ENCODE results near the gene RPS6KA3.

RPS6KA3 gene

GRCh38 chrX:20244931-20245330 is 21.8 kb downstream of the RPS6KA3 start:
- Mint-ChIP-seq H3K4me1 (peaks cover 42% of the 10 kb centered on the region), H3K27ac (no peak overlapping the region), H3K27me3 (no peaks in the 10 kb centered on the region), H3K9me3 (no peaks in the 10 kb centered on the region), H3K4me3 (no peak overlapping the region), H3K36me3 (peaks cover 5% of the 10 kb centered on the region)

- Mint-ChIP-seq H3K27ac (no peak overlapping the region), H3K36me3 (peaks cover 18% of the 10 kb centered on the region), H3K4me1 (peaks cover 49% of the 10 kb centered on the region), H3K9me3 (no peaks in the 10 kb centered on the region), H3K4me3 (no peak overlapping the region), H3K27me3 (no peaks in the 10 kb centered on the region)
Measured at GRCh38 chrX:20240201-20240600, 26.5 kb downstream of the RPS6KA3 start.

GRCh38 chrX:20237864-20238263 is 28.8 kb downstream of the RPS6KA3 start:
- Mint-ChIP-seq H3K9me3 (no peaks in the 10 kb centered on the region), H3K27me3 (no peaks in the 10 kb centered on the region), H3K4me1 (peaks cover 47% of the 10 kb centered on the region), H3K36me3 (peaks cover 20% of the 10 kb centered on the region), H3K27ac (peak overlapping the region; percentile 85), H3K4me3 (no peak overlapping the region)

DNA sequence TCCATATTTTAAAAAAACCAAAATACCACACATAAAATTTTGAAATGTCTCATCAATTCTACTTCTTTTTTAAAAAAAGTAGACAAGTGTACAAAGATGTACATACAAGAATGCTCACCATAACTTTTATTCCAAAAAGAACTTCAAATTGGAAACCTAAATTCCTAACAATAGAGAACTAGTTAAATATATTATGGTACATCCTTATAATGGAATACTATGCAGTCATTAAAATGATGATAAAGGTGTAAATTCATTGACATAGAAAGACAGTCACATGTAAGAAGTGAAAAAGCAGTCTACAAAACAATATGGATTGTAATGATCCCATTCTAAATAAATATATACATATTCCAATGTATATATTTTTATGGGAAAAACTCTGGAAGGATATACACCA is 31.0 kb downstream of the RPS6KA3 start:
- Mint-ChIP-seq H3K4me1 (peaks cover 38% of the 10 kb centered on the region), H3K9me3 (no peaks in the 10 kb centered on the region), H3K36me3 (peaks cover 17% of the 10 kb centered on the region), H3K27ac (no peak overlapping the region), H3K4me3 (no peak overlapping the region), H3K27me3 (no peaks in the 10 kb centered on the region)

DNA sequence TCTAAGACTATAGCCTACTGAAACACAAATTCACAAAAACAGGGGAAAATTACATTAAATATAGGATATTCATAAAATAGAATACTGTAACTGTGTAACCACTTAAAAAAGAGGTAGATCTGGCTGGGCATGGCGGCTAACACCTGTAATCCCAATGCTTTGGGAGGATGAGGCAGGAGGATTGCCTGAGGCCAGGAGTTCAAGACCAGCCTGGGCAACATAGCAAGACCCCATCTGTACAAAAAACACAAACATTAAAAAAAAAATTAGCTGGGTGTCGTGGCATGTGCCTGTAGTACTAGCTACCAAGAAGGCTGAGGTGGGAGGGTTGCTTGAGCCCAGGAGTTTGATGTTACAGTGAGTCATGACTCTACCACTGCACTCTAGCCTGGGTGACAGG is 33.4 kb downstream of the RPS6KA3 start:
- H3K4me1 Mint-ChIP-seq, result peaks cover 42% of the 10 kb centered on the region
- H3K9me3 Mint-ChIP-seq, result no peaks in the 10 kb centered on the region
- H3K4me3 Mint-ChIP-seq, result peak overlapping the region; percentile 11
- no peaks in the 10 kb centered on the region for H3K27me3 Mint-ChIP-seq
- H3K27ac Mint-ChIP-seq, result no peak overlapping the region
- H3K36me3 Mint-ChIP-seq, result peaks cover 27% of the 10 kb centered on the region

- H3K9me3 Mint-ChIP-seq, result no peaks in the 10 kb centered on the region
- H3K4me3 Mint-ChIP-seq, result no peak overlapping the region
- no peak overlapping the region for H3K27ac Mint-ChIP-seq
- H3K36me3 Mint-ChIP-seq, result peaks cover 20% of the 10 kb centered on the region
- peaks cover 42% of the 10 kb centered on the region for H3K4me1 Mint-ChIP-seq
- H3K27me3 Mint-ChIP-seq, result no peaks in the 10 kb centered on the region
Measured at GRCh38 chrX:20231598-20231997, 35.1 kb downstream of the RPS6KA3 start.

- Mint-ChIP-seq H3K4me3 (no peak overlapping the region), H3K9me3 (no peaks in the 10 kb centered on the region), H3K4me1 (peaks cover 44% of the 10 kb centered on the region), H3K27ac (no peak overlapping the region), H3K36me3 (peaks cover 17% of the 10 kb centered on the region), H3K27me3 (no peaks in the 10 kb centered on the region)
Measured at GRCh38 chrX:20230406-20230805, 36.3 kb downstream of the RPS6KA3 start.

GRCh38 chrX:20229155-20229554 is 37.6 kb downstream of the RPS6KA3 start:
- H3K27ac Mint-ChIP-seq, result no peak overlapping the region
- H3K9me3 Mint-ChIP-seq, result no peaks in the 10 kb centered on the region
- H3K36me3 Mint-ChIP-seq, result peaks cover 17% of the 10 kb centered on the region
- H3K4me1 Mint-ChIP-seq, result peaks cover 49% of the 10 kb centered on the region
- no peaks in the 10 kb centered on the region for H3K27me3 Mint-ChIP-seq
- H3K4me3 Mint-ChIP-seq, result no peak overlapping the region

DNA sequence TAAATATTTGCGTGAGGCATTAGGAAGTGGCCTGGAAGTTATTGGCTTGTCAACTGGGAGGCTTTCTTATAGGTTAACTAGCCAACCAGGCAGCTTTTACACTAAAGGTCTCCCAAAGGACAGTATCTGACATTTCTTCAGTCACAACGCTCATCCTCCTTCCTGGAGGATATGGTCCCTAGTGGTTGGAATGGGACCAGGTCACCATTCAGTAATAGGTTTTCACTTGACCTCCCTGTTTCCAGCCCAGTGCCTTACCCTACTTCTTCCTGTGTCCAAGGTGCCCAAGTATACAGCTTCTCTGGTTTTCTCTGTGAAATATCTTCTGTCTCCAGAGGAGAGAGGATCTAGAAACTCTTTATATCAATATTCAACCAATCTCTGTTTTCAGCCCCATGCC is 38.5 kb downstream of the RPS6KA3 start:
- Mint-ChIP-seq H3K4me1 (peaks cover 58% of the 10 kb centered on the region), H3K9me3 (no peaks in the 10 kb centered on the region), H3K4me3 (no peak overlapping the region), H3K27ac (no peak overlapping the region), H3K36me3 (peaks cover 19% of the 10 kb centered on the region), H3K27me3 (no peaks in the 10 kb centered on the region)

- Mint-ChIP-seq H3K9me3 (no peaks in the 10 kb centered on the region), H3K36me3 (peaks cover 20% of the 10 kb centered on the region), H3K4me3 (peak overlapping the region; percentile 33), H3K4me1 (peaks cover 62% of the 10 kb centered on the region), H3K27me3 (no peaks in the 10 kb centered on the region), H3K27ac (peak overlapping the region; percentile 46)
Measured at GRCh38 chrX:20227116-20227515, 39.6 kb downstream of the RPS6KA3 start.

DNA sequence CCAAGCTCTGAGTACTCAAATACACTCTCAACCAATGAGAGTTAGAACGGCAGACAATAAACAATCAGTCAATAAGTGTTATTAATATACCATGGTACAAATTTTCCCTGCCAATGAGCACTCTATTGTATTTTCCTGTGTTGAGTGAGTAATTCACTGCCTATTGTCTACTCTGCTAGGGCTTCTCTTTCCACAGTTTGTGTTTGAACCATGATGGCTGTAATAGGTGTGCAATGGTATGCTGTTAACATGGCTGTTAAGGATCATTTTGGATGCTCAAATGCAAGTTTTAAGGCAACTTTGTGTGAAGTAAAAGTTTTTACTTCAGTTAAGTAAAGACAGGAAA is 41.2 kb downstream of the RPS6KA3 start:
- H3K4me1 Mint-ChIP-seq, result peaks cover 67% of the 10 kb centered on the region
- H3K4me3 Mint-ChIP-seq, result no peak overlapping the region
- H3K27me3 Mint-ChIP-seq, result no peaks in the 10 kb centered on the region
- H3K9me3 Mint-ChIP-seq, result no peaks in the 10 kb centered on the region
- H3K27ac Mint-ChIP-seq, result peak overlapping the region; percentile 80
- H3K36me3 Mint-ChIP-seq, result peaks cover 18% of the 10 kb centered on the region

- Mint-ChIP-seq H3K36me3 (peaks cover 13% of the 10 kb centered on the region), H3K9me3 (no peaks in the 10 kb centered on the region), H3K27me3 (no peaks in the 10 kb centered on the region), H3K4me1 (peaks cover 67% of the 10 kb centered on the region), H3K4me3 (peak overlapping the region; percentile 1), H3K27ac (peak overlapping the region; percentile 87)
Measured at GRCh38 chrX:20224814-20225487, 41.8 kb downstream of the RPS6KA3 start.

DNA sequence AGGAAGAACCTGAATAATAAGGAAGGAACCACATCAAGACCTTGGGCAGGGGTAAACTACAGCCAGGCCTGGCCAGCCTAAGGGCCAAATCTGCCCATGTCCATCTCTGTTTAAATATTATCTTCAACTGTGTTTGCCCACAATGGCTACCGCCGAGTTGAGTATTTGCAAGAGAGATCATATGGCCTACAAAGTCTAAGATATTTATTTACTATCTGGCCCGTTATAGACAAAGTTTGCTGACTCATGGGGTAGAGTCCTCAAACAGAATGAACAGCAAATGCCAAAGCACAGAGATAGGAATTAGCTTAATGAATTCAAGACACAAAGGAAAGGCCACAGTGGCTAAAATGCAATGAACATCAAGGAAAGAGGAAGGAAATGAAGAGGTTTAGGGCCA is 44.8 kb downstream of the RPS6KA3 start:
- H3K9me3 Mint-ChIP-seq, result no peaks in the 10 kb centered on the region
- H3K36me3 Mint-ChIP-seq, result peaks cover 8% of the 10 kb centered on the region
- H3K4me1 Mint-ChIP-seq, result peaks cover 64% of the 10 kb centered on the region
- peak overlapping the region; percentile 27 for H3K27ac Mint-ChIP-seq
- no peaks in the 10 kb centered on the region for H3K27me3 Mint-ChIP-seq
- H3K4me3 Mint-ChIP-seq, result no peak overlapping the region

DNA sequence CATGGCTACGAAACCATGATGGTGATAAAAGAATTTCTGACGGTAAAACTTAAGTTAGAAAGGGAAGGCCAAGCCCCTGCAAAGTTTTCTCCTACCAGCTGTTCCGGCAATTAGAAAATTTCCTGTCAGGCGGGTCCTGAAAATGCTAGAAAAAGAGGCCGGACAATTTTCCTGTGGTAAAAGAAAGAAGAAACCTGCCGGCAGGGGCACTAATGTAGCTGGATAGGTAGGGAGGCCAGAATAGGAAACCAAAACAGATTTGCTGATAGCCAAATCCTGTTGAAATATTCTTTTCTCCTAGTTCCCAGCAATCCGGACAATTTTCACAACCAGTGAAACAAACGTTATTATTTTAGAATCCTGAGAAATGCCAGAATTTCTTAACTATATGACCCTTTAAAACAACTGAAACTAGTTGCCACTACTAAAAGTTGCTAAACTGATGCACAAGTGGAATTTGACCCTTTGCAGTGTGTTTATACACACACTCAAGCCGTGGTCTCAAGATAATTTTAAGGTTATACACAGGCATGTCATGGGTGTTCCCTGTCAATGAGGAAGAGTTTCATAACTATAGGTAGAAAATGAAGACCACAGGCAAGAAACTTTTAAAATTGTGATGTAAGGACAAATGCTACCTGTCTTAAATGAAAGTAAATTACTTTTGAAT is 47.7 kb downstream of the RPS6KA3 start:
- peaks cover 64% of the 10 kb centered on the region for H3K4me1 Mint-ChIP-seq
- peaks cover 8% of the 10 kb centered on the region for H3K36me3 Mint-ChIP-seq
- H3K9me3 Mint-ChIP-seq, result no peaks in the 10 kb centered on the region
- H3K4me3 Mint-ChIP-seq, result no peak overlapping the region
- H3K27ac Mint-ChIP-seq, result no peak overlapping the region
- no peaks in the 10 kb centered on the region for H3K27me3 Mint-ChIP-seq

DNA sequence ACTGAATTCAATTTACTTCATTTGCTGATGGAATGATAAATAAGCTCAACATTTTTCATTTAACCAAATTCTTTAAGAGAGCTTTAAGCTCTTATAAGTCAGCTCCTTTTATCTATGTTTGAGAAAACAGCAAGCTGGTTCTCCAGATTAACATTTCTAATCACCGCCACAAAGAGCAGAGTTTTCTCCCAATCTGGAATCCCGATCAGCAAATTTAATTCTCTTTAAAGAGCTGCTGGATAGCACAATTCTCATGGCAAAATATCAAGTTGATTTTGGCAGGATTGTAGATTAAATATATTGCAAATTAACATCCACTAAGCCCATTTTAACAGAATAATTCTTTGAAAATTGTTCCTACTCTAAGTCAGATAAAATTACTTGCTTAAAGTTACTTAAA is 48.8 kb downstream of the RPS6KA3 start:
- H3K27me3 Mint-ChIP-seq, result no peaks in the 10 kb centered on the region
- H3K4me1 Mint-ChIP-seq, result peaks cover 63% of the 10 kb centered on the region
- H3K9me3 Mint-ChIP-seq, result no peaks in the 10 kb centered on the region
- peaks cover 4% of the 10 kb centered on the region for H3K36me3 Mint-ChIP-seq
- H3K4me3 Mint-ChIP-seq, result no peak overlapping the region
- no peak overlapping the region for H3K27ac Mint-ChIP-seq

DNA sequence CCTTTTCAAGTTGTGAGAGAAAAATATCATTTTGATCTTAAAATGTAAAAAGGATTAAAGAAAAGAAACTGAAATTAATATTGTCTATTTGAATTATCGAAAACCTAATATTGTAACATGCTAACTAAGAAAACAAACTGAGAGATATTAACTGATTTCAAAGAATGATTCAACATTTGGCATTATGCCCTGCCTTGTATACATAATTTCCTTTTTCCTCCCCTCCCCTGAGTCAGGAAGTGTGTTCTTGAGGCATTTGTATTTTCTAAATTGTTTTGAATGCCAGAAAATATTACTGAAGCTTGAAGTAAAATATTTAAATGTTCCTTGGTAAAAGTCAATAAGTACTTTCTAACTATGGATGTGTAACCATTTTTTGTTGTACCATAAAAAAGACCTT is 49.4 kb downstream of the RPS6KA3 start:
- no peak overlapping the region for H3K27ac Mint-ChIP-seq
- peaks cover 69% of the 10 kb centered on the region for H3K4me1 Mint-ChIP-seq
- H3K36me3 Mint-ChIP-seq, result peaks cover 4% of the 10 kb centered on the region
- no peaks in the 10 kb centered on the region for H3K9me3 Mint-ChIP-seq
- H3K27me3 Mint-ChIP-seq, result no peaks in the 10 kb centered on the region
- no peak overlapping the region for H3K4me3 Mint-ChIP-seq

GRCh38 chrX:20215565-20215964 is 51.1 kb downstream of the RPS6KA3 start:
- H3K27ac Mint-ChIP-seq, result no peak overlapping the region
- no peak overlapping the region for H3K4me3 Mint-ChIP-seq
- peaks cover 4% of the 10 kb centered on the region for H3K36me3 Mint-ChIP-seq
- H3K4me1 Mint-ChIP-seq, result peaks cover 76% of the 10 kb centered on the region
- H3K9me3 Mint-ChIP-seq, result no peaks in the 10 kb centered on the region
- no peaks in the 10 kb centered on the region for H3K27me3 Mint-ChIP-seq

Measured in activated naive CD4-positive, alpha-beta T cell treated with anti-CD3 and anti-CD28 coated beads, Interleukin-2, amount 50 U/mL, for 24 hours (primary cell).